Gastrocnemius medialis (tissue), 4 donors: Measurements from ENCODE around the gene ARFGAP2.

Experiments used
- POLR2A ChIP-seq, 2 donors: fragments of 450-650 bp; IDR thresholded peaks; one replicate each; pipeline ENCODE4 v1.6.1; 2017; ENCODE audit warnings: antibody characterized with exemption in 2 of 2, mild to moderate bottlenecking in 2 of 2, moderate library complexity in 2 of 2
- TF ChIP-seq, protein P1 (sequence below), 5 experiments: fragments of 450-650 bp in 3 of 5; fragments of 200-600 bp in 2 of 5; sonication (generic) in 2 of 5; IDR thresholded peaks in 4 of 5; conservative IDR thresholded peaks in 1 of 5; 1 replicate in 4 of 5; 2 replicates in 1 of 5; pipeline ENCODE4 v1.5.1; 2016 to 2019; ENCODE audit warnings: antibody characterized with exemption in 5 of 5, mild to moderate bottlenecking in 3 of 5, moderate library complexity in 3 of 5

- TF ChIP-seq, protein P1, sequence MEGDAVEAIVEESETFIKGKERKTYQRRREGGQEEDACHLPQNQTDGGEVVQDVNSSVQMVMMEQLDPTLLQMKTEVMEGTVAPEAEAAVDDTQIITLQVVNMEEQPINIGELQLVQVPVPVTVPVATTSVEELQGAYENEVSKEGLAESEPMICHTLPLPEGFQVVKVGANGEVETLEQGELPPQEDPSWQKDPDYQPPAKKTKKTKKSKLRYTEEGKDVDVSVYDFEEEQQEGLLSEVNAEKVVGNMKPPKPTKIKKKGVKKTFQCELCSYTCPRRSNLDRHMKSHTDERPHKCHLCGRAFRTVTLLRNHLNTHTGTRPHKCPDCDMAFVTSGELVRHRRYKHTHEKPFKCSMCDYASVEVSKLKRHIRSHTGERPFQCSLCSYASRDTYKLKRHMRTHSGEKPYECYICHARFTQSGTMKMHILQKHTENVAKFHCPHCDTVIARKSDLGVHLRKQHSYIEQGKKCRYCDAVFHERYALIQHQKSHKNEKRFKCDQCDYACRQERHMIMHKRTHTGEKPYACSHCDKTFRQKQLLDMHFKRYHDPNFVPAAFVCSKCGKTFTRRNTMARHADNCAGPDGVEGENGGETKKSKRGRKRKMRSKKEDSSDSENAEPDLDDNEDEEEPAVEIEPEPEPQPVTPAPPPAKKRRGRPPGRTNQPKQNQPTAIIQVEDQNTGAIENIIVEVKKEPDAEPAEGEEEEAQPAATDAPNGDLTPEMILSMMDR (IDR thresholded peaks at IDR 0.05 in 4 of 5, conservative IDR thresholded peaks at IDR 0.05 in 1 of 5), result peak in 3 of 5 experiments; percentile 13 to 34 (median 28)
- TF ChIP-seq POLR2A (IDR thresholded peaks at IDR 0.05), result peak in 1 of 2 donors; percentile 59
Observed at GRCh38 chr11:47186076-47186699, 9.5 kb upstream of the ARFGAP2 start, which contains the start of gene PACSIN3.
